Neural progenitor cell (in vitro differentiated cells): ENCODE data around the gene LDB2.

Experiments used
- EZH2phosphoT487 ChIP-seq: fragments of 200-600 bp; sonication (generic); IDR thresholded peaks from 2 replicates; pipeline ENCODE4 v1.6.1; 2017; ENCODE audit warnings: antibody characterized with exemption
- TF ChIP-seq, protein P1 (sequence below): fragments of 200-600 bp; sonication (generic); IDR thresholded peaks from 2 replicates; pipeline ENCODE4 v1.5.1; 2017; ENCODE audit warnings: antibody characterized with exemption, mild to moderate bottlenecking

DNA sequence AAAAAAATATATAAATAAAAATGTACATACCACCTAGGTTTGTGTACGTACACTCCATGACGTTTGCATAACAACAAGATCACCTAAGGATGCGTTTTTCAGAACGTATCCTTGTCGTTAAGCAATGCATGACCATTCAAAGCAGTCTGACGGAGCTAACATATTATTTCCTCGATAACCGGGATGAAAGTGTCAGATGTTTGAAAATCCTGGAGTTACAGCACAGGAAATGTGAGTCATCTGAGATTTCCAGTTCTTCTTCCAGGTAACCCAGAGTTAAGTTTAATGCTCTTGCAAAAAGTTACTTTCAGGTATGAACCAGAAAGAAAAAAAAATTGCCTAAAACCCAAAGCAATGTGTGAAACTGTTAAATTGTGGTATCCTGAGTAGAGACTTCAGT, 107.9 kb downstream of the LDB2 start:
- no peak for TF ChIP-seq EZH2phosphoT487
- TF ChIP-seq, protein P1, sequence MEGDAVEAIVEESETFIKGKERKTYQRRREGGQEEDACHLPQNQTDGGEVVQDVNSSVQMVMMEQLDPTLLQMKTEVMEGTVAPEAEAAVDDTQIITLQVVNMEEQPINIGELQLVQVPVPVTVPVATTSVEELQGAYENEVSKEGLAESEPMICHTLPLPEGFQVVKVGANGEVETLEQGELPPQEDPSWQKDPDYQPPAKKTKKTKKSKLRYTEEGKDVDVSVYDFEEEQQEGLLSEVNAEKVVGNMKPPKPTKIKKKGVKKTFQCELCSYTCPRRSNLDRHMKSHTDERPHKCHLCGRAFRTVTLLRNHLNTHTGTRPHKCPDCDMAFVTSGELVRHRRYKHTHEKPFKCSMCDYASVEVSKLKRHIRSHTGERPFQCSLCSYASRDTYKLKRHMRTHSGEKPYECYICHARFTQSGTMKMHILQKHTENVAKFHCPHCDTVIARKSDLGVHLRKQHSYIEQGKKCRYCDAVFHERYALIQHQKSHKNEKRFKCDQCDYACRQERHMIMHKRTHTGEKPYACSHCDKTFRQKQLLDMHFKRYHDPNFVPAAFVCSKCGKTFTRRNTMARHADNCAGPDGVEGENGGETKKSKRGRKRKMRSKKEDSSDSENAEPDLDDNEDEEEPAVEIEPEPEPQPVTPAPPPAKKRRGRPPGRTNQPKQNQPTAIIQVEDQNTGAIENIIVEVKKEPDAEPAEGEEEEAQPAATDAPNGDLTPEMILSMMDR, result no peak
